Osteoblast (primary cell): ENCODE data around the gene KAT6B. TPM values are rescaled to one million over a fixed set of nuclear protein-coding genes. Genes with fewer than 3 reads are reported as not detected.
A peak's percentile ranks its signal among the peaks of the same experiment; 100 is the strongest.

ENCODE experiments used
- DNase-seq: peaks from one replicate; pipeline ENCODE4 v3.0.0; 2011; ENCODE audit warnings: low spot score, mixed read lengths; ENCODE audit not compliant: insufficient read length; ENCODE audit errors: missing footprints
- H2AFZ ChIP-seq: 2 replicates; pipeline ENCODE4 v1.6.0; 2011; ENCODE audit warnings: mild to moderate bottlenecking, low read length
- H3K27ac ChIP-seq: 2 replicates; pipeline ENCODE4 v1.5.1; 2011; ENCODE audit warnings: mild to moderate bottlenecking, low read depth, low read length, moderate library complexity
- H3K27me3 ChIP-seq: 2 replicates; pipeline ENCODE4 v1.6.0; 2012; ENCODE audit warnings: mild to moderate bottlenecking, control low read depth, inconsistent platforms, low read length, moderate library complexity; ENCODE audit not compliant: insufficient read depth
- H3K36me3 ChIP-seq: 2 replicates; pipeline ENCODE4 v1.5.1; 2011; ENCODE audit warnings: mild to moderate bottlenecking, low read length, control low read depth, moderate library complexity; ENCODE audit not compliant: insufficient read depth
- H3K4me1 ChIP-seq: 2 replicates; pipeline ENCODE4 v1.5.1; 2011; ENCODE audit warnings: mild to moderate bottlenecking, low read length, control low read depth, moderate library complexity; ENCODE audit not compliant: insufficient read depth
- H3K4me2 ChIP-seq: 2 replicates; pipeline ENCODE4 v1.6.0; 2011; ENCODE audit warnings: mild to moderate bottlenecking, low read length; ENCODE audit not compliant: insufficient read depth
- H3K4me3 ChIP-seq: fragments of 200-600 bp; sonication (generic); 3 replicates; pipeline ENCODE4 v1.5.1; 2012; ENCODE audit warnings: mild to moderate bottlenecking, low read length, inconsistent platforms; ENCODE audit not compliant: insufficient read depth
- H3K79me2 ChIP-seq: 2 replicates; pipeline ENCODE4 v1.6.0; 2012; ENCODE audit warnings: mild to moderate bottlenecking, low read length, control low read depth, inconsistent platforms; ENCODE audit not compliant: insufficient read depth
- H3K9me3 ChIP-seq: 2 replicates; pipeline ENCODE4 v1.5.1; 2011; ENCODE audit warnings: low read depth, low read length, control low read depth
- H4K20me1 ChIP-seq: 2 replicates; pipeline ENCODE4 v1.6.0; 2012; ENCODE audit warnings: mild to moderate bottlenecking, low read length, control low read depth; ENCODE audit not compliant: insufficient read depth
- total RNA-seq: library from RNA; depleted of rRNA; stranded (reverse); fragments of >200 nt; gene quantifications from 2 replicates; pipeline ENCODE4 v1.2.3, GENCODE V29; 2012
- TF ChIP-seq, protein P1 (sequence below): IDR thresholded peaks from 2 replicates; pipeline ENCODE4 v1.5.1; 2011; ENCODE audit warnings: mild to moderate bottlenecking, low read depth, low read length, moderate library complexity; ENCODE audit errors: extremely low read depth

KAT6B gene
- total RNA-seq, 1 donor, result 24.6 TPM

DNA sequence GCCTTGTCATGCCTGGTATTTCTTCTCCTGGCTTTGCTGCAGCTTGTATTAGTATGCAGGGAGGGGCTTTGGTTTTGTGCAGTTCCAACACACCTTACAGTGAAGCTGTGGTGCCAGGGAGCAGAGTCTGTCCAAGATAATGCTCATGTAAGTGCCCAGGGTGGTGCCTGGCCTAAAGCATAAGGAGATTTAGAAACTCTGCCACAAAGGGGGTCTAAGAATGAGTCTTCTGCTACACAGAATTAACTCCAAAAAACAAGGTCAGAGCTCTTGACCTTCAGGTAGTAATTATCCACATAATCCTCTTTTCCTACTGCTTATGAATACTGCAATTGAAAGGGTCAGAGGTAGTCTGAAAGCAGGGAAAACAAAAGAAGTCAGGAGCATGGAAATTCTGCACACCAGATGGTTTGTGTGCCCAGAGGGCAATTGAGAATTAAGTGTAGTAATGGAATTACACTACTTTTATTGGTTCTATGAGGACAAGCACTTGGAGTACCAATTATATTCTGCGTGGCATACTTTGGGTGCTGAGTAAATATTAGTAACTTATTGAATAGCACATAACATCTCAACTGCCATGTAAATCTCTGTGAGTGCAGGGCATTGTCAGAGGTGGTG is 121.5 kb downstream of the KAT6B start:
- Histone ChIP-seq H3K79me2 (peaks cover 39% of the 10 kb centered on the region), H3K4me3 (no peak overlapping the region), H3K27ac (no peak overlapping the region), H3K36me3 (no peaks in the 10 kb centered on the region), H3K27me3 (no peaks in the 10 kb centered on the region), H4K20me1 (peaks cover 26% of the 10 kb centered on the region), H3K4me2 (no peak overlapping the region), H2AFZ (no peak overlapping the region), H3K4me1 (peaks cover 19% of the 10 kb centered on the region), H3K9me3 (no peaks in the 10 kb centered on the region)
- TF ChIP-seq, protein P1, sequence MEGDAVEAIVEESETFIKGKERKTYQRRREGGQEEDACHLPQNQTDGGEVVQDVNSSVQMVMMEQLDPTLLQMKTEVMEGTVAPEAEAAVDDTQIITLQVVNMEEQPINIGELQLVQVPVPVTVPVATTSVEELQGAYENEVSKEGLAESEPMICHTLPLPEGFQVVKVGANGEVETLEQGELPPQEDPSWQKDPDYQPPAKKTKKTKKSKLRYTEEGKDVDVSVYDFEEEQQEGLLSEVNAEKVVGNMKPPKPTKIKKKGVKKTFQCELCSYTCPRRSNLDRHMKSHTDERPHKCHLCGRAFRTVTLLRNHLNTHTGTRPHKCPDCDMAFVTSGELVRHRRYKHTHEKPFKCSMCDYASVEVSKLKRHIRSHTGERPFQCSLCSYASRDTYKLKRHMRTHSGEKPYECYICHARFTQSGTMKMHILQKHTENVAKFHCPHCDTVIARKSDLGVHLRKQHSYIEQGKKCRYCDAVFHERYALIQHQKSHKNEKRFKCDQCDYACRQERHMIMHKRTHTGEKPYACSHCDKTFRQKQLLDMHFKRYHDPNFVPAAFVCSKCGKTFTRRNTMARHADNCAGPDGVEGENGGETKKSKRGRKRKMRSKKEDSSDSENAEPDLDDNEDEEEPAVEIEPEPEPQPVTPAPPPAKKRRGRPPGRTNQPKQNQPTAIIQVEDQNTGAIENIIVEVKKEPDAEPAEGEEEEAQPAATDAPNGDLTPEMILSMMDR, result no peak
- DNase-seq, result no peak

- peak overlapping the region; percentile 62 for H3K4me2 ChIP-seq
- DNase-seq, result no peak
- no peaks in the 10 kb centered on the region for H3K9me3 ChIP-seq
- TF ChIP-seq, protein P1, result no peak
- H3K4me1 ChIP-seq, result peaks cover 22% of the 10 kb centered on the region
- no peak overlapping the region for H3K4me3 ChIP-seq
- peaks cover 21% of the 10 kb centered on the region for H4K20me1 ChIP-seq
- no peak overlapping the region for H2AFZ ChIP-seq
- no peak overlapping the region for H3K27ac ChIP-seq
- no peaks in the 10 kb centered on the region for H3K36me3 ChIP-seq
- no peaks in the 10 kb centered on the region for H3K27me3 ChIP-seq
- peaks cover 36% of the 10 kb centered on the region for H3K79me2 ChIP-seq
Observed at GRCh38 chr10:74949034-74949832, 122.8 kb downstream of the KAT6B start.

DNA sequence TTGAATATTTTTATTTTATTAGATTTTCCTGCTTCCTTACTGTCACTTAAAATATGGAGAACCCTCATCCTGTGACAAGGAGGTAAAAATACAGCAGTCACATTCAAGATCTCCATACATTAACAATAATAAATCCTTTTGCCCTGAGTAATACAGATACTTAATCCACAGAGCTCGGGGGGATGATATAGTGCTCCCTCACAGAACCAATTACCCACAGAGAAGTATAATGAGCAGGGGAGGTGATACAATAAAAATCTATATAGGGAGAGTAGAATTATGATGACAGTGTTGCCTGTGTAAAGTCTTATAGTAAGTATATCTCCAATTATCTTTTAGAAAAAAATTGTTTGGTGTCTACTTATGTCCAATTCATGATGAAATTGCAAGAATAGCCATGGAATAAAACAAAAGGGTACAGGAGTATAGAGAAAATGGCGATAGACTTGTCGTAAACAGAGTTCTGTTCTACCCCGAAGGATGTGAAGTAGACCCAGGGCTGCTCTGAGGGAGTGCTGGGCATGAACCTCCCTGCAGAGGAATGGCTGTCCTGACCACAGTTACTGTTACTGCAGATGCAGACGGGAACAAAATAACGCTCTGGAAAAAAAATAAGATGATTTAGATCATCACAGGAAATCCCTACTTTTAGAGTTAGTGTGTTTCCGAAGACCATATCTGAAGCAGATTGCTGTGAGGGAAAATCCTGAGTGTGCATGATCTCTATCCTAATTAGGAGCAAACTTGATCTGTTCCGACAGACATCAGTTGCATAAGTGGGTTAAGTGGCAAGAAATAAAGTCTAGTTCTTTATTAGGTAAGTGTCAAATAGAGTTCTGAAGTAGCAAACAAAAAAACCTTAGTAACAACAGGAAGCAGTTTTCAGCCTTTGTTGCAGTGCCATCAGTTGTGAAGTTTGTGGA is 123.7 kb downstream of the KAT6B start:
- Histone ChIP-seq H3K9me3 (no peaks in the 10 kb centered on the region), H3K27ac (peak overlapping the region; percentile 4), H3K4me3 (no peak overlapping the region), H3K27me3 (no peaks in the 10 kb centered on the region), H4K20me1 (peaks cover 21% of the 10 kb centered on the region), H3K36me3 (no peaks in the 10 kb centered on the region), H3K79me2 (peaks cover 35% of the 10 kb centered on the region), H2AFZ (no peak overlapping the region), H3K4me1 (peaks cover 22% of the 10 kb centered on the region), H3K4me2 (peak overlapping the region; percentile 62)
- TF ChIP-seq, protein P1, result no peak
- no peak for DNase-seq
